Measurements from ENCODE around the gene COPS7B.

GRCh38 chr2:231854616-231855125 is 68.4 kb downstream of the COPS7B start:
- TF ChIP-seq CTCF (IDR thresholded peaks at IDR 0.05) (no peak), ZFX (IDR thresholded peaks at IDR 0.05; ENCODE audit: borderline replicate concordance) (no peak)
